Measurements from ENCODE around the gene CCDC195. TPM values are rescaled to one million over a fixed set of nuclear protein-coding genes. Genes with fewer than 3 reads are reported as not detected.

The CCDC195 gene
- total RNA-seq, 4 donors from 2014 or later, result not detected

DNA sequence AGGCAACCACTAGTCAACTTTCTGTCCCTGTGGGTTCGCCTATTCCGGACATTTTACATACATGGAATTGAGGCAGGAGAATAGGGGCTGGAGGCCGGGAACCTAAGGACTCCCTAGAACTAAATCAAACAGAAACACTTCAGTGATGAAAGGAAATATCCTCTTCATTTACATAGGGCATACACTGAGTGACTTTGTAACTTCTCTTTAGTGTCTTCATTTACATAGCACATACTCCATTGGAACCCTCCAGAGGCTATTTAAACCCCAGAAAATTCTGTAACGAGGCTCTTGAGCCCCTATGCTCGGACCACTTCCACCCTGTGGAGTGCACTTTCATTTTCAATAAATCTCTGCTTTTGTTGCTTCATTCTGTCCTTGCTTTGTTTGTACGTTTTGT is 56.5 kb downstream of the CCDC195 start:
- WGBS, 2 donors (ENCODE audit: low coverage in 1 of 2), result 79 to 82% methylated on average over 6 of the region's 6 CpGs
- no peak for DNase-seq
- TF ChIP-seq, protein P1, sequence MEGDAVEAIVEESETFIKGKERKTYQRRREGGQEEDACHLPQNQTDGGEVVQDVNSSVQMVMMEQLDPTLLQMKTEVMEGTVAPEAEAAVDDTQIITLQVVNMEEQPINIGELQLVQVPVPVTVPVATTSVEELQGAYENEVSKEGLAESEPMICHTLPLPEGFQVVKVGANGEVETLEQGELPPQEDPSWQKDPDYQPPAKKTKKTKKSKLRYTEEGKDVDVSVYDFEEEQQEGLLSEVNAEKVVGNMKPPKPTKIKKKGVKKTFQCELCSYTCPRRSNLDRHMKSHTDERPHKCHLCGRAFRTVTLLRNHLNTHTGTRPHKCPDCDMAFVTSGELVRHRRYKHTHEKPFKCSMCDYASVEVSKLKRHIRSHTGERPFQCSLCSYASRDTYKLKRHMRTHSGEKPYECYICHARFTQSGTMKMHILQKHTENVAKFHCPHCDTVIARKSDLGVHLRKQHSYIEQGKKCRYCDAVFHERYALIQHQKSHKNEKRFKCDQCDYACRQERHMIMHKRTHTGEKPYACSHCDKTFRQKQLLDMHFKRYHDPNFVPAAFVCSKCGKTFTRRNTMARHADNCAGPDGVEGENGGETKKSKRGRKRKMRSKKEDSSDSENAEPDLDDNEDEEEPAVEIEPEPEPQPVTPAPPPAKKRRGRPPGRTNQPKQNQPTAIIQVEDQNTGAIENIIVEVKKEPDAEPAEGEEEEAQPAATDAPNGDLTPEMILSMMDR (IDR thresholded peaks at IDR 0.05), result no peak
- TF ChIP-seq POLR2A (IDR thresholded peaks at IDR 0.05) (no peak), POLR2AphosphoS5 (IDR thresholded peaks at IDR 0.05) (no peak), EP300 (IDR thresholded peaks at IDR 0.05; ENCODE audit: low read depth) (no peak)
- Histone ChIP-seq H3K9me3 (peaks cover 12 to 13% of the 10 kb centered on the region in 2 donors), H3K4me3 (no peak overlapping the region), H3K36me3 (no peaks in the 10 kb centered on the region), H3K4me1 (no peaks in the 10 kb centered on the region), H3K27me3 (no peaks in the 10 kb centered on the region), H3K27ac (no peak overlapping the region)
- intact Hi-C loops (cut with DNase I; ENCODE audit: low total_unique reads), result no loop called here
- in situ Hi-C loops (cut with MboI; ENCODE audit: low pct_ligation_motif_present in 1 of 4, low pct_unique_long_range_greater_than_20kb in 1 of 4, low sequenced_read_pairs in 3 of 4), result loop anchor here in 1 of 4 donors (10.0 kb wide), 1 partner anchor 305 kb away; no protein-coding TSS in a partner anchor

- TF ChIP-seq, protein P1 (IDR thresholded peaks at IDR 0.05), result no peak
- no peak for TF ChIP-seq POLR2AphosphoS5 (IDR thresholded peaks at IDR 0.05)
- TF ChIP-seq EP300 (IDR thresholded peaks at IDR 0.05; ENCODE audit: low read depth), result no peak
- no peak for TF ChIP-seq POLR2A (IDR thresholded peaks at IDR 0.05)
- no peak overlapping the region for H3K27ac ChIP-seq
- no peaks in the 10 kb centered on the region for H3K27me3 ChIP-seq
- H3K36me3 ChIP-seq, result no peaks in the 10 kb centered on the region
- no peak for DNase-seq
- peaks cover 12 to 13% of the 10 kb centered on the region in 2 donors for H3K9me3 ChIP-seq
- no peaks in the 10 kb centered on the region for H3K4me1 ChIP-seq
- intact Hi-C loops (cut with DNase I; ENCODE audit: low total_unique reads), result no loop called here
- in situ Hi-C loops (cut with MboI; ENCODE audit: low pct_ligation_motif_present in 1 of 4, low pct_unique_long_range_greater_than_20kb in 1 of 4, low sequenced_read_pairs in 3 of 4), result loop anchor here in 1 of 4 donors (10.0 kb wide), 1 partner anchor 304 kb away; no protein-coding TSS in a partner anchor
- no peak overlapping the region for H3K4me3 ChIP-seq
Measured at GRCh38 chr2:224658780-224659405, 57.3 kb downstream of the CCDC195 start.

DNA sequence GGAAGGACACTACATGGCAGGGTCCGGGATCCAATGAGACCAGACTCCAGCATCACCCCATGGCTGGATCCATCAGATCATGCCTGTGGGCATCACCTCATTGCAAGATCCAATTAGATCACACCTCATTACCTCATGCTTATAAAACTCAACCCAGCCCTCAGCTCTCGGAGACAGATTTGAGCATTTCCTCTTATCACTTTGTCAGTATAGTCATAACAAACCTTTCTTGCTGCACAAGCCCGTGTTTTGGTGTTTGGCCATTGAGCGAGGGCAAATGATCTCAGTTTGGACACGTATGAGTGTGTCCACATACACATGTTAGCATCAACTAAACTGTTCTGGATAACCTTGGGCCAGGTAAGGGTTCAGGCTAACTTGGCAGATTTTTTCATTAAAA is 58.8 kb downstream of the CCDC195 start:
- H3K27ac ChIP-seq, result no peak overlapping the region
- TF ChIP-seq POLR2A (IDR thresholded peaks at IDR 0.05), result no peak
- in situ Hi-C loops (cut with MboI; ENCODE audit: low pct_ligation_motif_present in 1 of 4, low pct_unique_long_range_greater_than_20kb in 1 of 4, low sequenced_read_pairs in 3 of 4) (loop anchor here in 1 of 4 donors (10.0 kb wide), 1 partner anchor 303 kb away; no protein-coding TSS in a partner anchor), intact Hi-C loops (cut with DNase I; ENCODE audit: low total_unique reads) (no loop called here)
- H3K4me3 ChIP-seq, result no peak overlapping the region
- no peaks in the 10 kb centered on the region for H3K36me3 ChIP-seq
- DNase-seq, result no peak
- no peaks in the 10 kb centered on the region for H3K4me1 ChIP-seq
- no peaks in the 10 kb centered on the region for H3K27me3 ChIP-seq
- H3K9me3 ChIP-seq, result no peaks in the 10 kb centered on the region
- WGBS, 2 donors (ENCODE audit: low coverage in 1 of 2), result 76% methylated on average over 5 of the region's 5 CpGs; no CpG with 5 or more reads in 1 of the 2 donors

GRCh38 chr2:224655006-224655537 is 61.1 kb downstream of the CCDC195 start:
- no peak for DNase-seq
- Histone ChIP-seq H3K27me3 (no peaks in the 10 kb centered on the region), H3K4me3 (no peak overlapping the region), H3K36me3 (no peaks in the 10 kb centered on the region), H3K27ac (no peak overlapping the region), H3K9me3 (no peaks in the 10 kb centered on the region), H3K4me1 (no peaks in the 10 kb centered on the region)
- in situ Hi-C loops (cut with MboI; ENCODE audit: low pct_ligation_motif_present in 1 of 4, low pct_unique_long_range_greater_than_20kb in 1 of 4, low sequenced_read_pairs in 3 of 4), result loop anchor here in 1 of 4 donors (10.0 kb wide), 1 partner anchor 300 kb away; no protein-coding TSS in a partner anchor
- 94% methylated on average over 24 of the region's 26 CpGs; no CpG with 5 or more reads in 1 of the 2 donors for WGBS, 2 donors (ENCODE audit: low coverage in 1 of 2)
- intact Hi-C loops (cut with DNase I; ENCODE audit: low total_unique reads), result no loop called here
- TF ChIP-seq, protein P1 (IDR thresholded peaks at IDR 0.05), result no peak
- TF ChIP-seq POLR2AphosphoS5 (IDR thresholded peaks at IDR 0.05) (no peak), EP300 (IDR thresholded peaks at IDR 0.05; ENCODE audit: low read depth) (no peak), POLR2A (IDR thresholded peaks at IDR 0.05) (no peak)

Other genes starting within 250 kb of the CCDC195 start
- 100 to 1,000 TPM in 1 of 4 donors, 10 to 100 TPM in 3; 18.5 to 104 (median 57.9) TPM for gene CUL3, start 131.0 kb downstream of the CCDC195 start, total RNA-seq